Natural killer cell (primary cell): ENCODE measurements around the gene ANAPC4. TPM values are rescaled to one million over a fixed set of nuclear protein-coding genes. Genes with fewer than 3 reads are reported as not detected.
"Not testable (repeated sequence)": the region's sequence is repeated elsewhere in the genome, so short reads cannot be mapped to it uniquely, and the experiment has no call there.

Experiments used
- ATAC-seq, 3 donors: fragments of 150-1000 bp in 2 of 3; fragments of 200-7000 bp in 1 of 3; cut with Tn5 transposase; 1 replicate in 1 of 3; 2 replicates in 2 of 3; pipeline ENCODE4 v1.10.0; 2021; ENCODE audit warnings: mild to moderate bottlenecking in 2 of 3, moderate library complexity in 2 of 3
- DNase-seq, 2 donors: peaks; one replicate each; pipeline versions ENCODE4 v3.0.0 to v3.0.0-alpha.2; 2013 to 2021; ENCODE audit warnings: mixed read lengths in 1 of 2
- H3K27ac ChIP-seq: one replicate; pipeline ENCODE4 v1.5.1; 2013; ENCODE audit warnings: mild to moderate bottlenecking, low read length
- H3K27me3 ChIP-seq: one replicate; pipeline ENCODE4 v1.6.1; 2013; ENCODE audit warnings: low read length; ENCODE audit not compliant: control insufficient read depth, insufficient read depth
- H3K36me3 ChIP-seq: one replicate; pipeline ENCODE4 v1.6.1; 2013; ENCODE audit warnings: low read length; ENCODE audit not compliant: control insufficient read depth, insufficient read depth
- H3K4me1 ChIP-seq: one replicate; pipeline ENCODE4 v1.6.1; 2013; ENCODE audit warnings: low read length; ENCODE audit not compliant: control insufficient read depth, insufficient read depth
- H3K4me3 ChIP-seq: one replicate; pipeline ENCODE4 v1.5.1; 2013; ENCODE audit warnings: low read length
- H3K9me3 ChIP-seq: one replicate; pipeline ENCODE4 v1.6.1; 2013; ENCODE audit warnings: low read length; ENCODE audit not compliant: control insufficient read depth, insufficient read depth
- H3K27ac Mint-ChIP-seq, 2 donors: one replicate each; pipeline ENCODE4 v1.8.0; 2022; ENCODE audit warnings: mild to moderate bottlenecking in 2 of 2, mixed read lengths in 2 of 2, moderate library complexity in 1 of 2
- H3K27me3 Mint-ChIP-seq, 2 donors: one replicate each; pipeline ENCODE4 v1.8.0; 2022; ENCODE audit warnings: low read depth in 2 of 2, mixed read lengths in 2 of 2
- H3K36me3 Mint-ChIP-seq: one replicate; pipeline ENCODE4 v1.8.0; 2022; ENCODE audit warnings: mixed read lengths
- H3K4me1 Mint-ChIP-seq, 2 donors: one replicate each; pipeline ENCODE4 v1.8.0; 2022; ENCODE audit warnings: mixed read lengths in 2 of 2
- H3K4me3 Mint-ChIP-seq: one replicate; pipeline ENCODE4 v1.8.0; 2022; ENCODE audit warnings: mild to moderate bottlenecking, moderate library complexity, mixed read lengths
- H3K9me3 Mint-ChIP-seq, 2 donors: one replicate each; pipeline ENCODE4 v1.8.0; 2022; ENCODE audit warnings: mixed read lengths in 2 of 2
- WGBS: methylation state at CpG from one replicate; pipeline ENCODE4 v1.1.7; 2013; ENCODE audit warnings: missing lambda C conversion rate; ENCODE audit not compliant: insufficient coverage; 5-methylcytosine and 5-hydroxymethylcytosine counted together
- intact Hi-C: fragments of 100-400 bp; cut with micrococcal nuclease; formaldehyde crosslinking; loops from one replicate; pipeline ENCODE4 v1.14.2; 2022
- total RNA-seq, 4 donors: library from RNA; stranded (reverse); fragments of 120-200 nt in 1 of 4; gene quantifications; one replicate each; pipeline versions ENCODE4 v1.2.3 to v1.2.4, GENCODE V29; 2013 to 2022
- TF ChIP-seq, protein P1 (sequence below): fragments of 200-600 bp; IDR thresholded peaks from one replicate; pipeline ENCODE4 v1.8.0; 2022; ENCODE audit warnings: antibody characterized with exemption

The ANAPC4 gene
- total RNA-seq, 3 donors from 2014 or later (not counting 1 experiment from before 2014, with no cell fraction given) = 42.0 to 51.3 (median 49.5) TPM

GRCh38 chr4:25367877-25368276 lies 9.2 kb upstream of the ANAPC4 start:
- H3K36me3 Mint-ChIP-seq = peaks cover 7% of the 10 kb centered on the region
- TF ChIP-seq, protein P1, sequence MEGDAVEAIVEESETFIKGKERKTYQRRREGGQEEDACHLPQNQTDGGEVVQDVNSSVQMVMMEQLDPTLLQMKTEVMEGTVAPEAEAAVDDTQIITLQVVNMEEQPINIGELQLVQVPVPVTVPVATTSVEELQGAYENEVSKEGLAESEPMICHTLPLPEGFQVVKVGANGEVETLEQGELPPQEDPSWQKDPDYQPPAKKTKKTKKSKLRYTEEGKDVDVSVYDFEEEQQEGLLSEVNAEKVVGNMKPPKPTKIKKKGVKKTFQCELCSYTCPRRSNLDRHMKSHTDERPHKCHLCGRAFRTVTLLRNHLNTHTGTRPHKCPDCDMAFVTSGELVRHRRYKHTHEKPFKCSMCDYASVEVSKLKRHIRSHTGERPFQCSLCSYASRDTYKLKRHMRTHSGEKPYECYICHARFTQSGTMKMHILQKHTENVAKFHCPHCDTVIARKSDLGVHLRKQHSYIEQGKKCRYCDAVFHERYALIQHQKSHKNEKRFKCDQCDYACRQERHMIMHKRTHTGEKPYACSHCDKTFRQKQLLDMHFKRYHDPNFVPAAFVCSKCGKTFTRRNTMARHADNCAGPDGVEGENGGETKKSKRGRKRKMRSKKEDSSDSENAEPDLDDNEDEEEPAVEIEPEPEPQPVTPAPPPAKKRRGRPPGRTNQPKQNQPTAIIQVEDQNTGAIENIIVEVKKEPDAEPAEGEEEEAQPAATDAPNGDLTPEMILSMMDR = no peak

DNA sequence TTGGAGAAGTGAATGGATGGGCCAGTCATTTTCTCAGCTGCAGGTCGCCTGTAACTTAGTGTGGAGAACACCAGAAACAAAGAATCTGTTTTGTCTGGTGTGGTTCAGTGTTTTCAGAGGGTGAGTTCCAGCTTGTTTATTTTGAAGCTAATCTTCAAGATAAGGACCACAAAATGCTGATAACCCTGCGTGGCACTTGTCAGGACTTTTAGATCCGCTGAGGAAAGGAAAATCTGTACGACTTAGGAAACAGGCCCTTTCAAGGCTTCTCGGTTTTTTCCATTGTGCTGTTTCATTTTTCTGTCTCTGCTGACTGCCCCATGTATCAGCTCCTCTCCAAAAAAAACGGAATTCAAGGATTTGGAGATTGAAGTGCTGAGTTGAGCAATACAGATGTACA lies 8.7 kb upstream of the ANAPC4 start:
- H3K9me3 Mint-ChIP-seq = no peaks in the 10 kb centered on the region
- Histone ChIP-seq H3K27ac (no peak overlapping the region), H3K4me1 (no peaks in the 10 kb centered on the region), H3K36me3 (peaks cover 21% of the 10 kb centered on the region), H3K4me3 (no peak overlapping the region), H3K9me3 (no peaks in the 10 kb centered on the region), H3K27me3 (no peaks in the 10 kb centered on the region)
- TF ChIP-seq, protein P1 = no peak
- H3K36me3 Mint-ChIP-seq = peaks cover 7% of the 10 kb centered on the region
- H3K4me3 Mint-ChIP-seq = no peak overlapping the region
- no peaks in the 10 kb centered on the region for H3K4me1 Mint-ChIP-seq
- H3K27me3 Mint-ChIP-seq = no peaks in the 10 kb centered on the region
- ATAC-seq = no peak
- no peak overlapping the region for H3K27ac Mint-ChIP-seq
- WGBS = 93% methylated on average over 6 of the region's 6 CpGs
- intact Hi-C loops = loop anchor here (5.0 kb wide), 1 partner anchor 386 kb away; no protein-coding TSS in a partner anchor
- DNase-seq = no peak

More at GRCh38 chr4:25367877-25368276, 9.2 kb upstream of the ANAPC4 start:
- Histone ChIP-seq H3K36me3 (peaks cover 23% of the 10 kb centered on the region), H3K4me3 (no peak overlapping the region), H3K9me3 (no peaks in the 10 kb centered on the region), H3K27me3 (no peaks in the 10 kb centered on the region), H3K27ac (no peak overlapping the region), H3K4me1 (no peaks in the 10 kb centered on the region)
- intact Hi-C loops = loop anchor here (1.0 to 5.0 kb wide), 2 partner anchors 188 to 386 kb away; no protein-coding TSS in a partner anchor
- ATAC-seq (no peak), DNase-seq (no peak)
- Mint-ChIP-seq H3K27ac (no peak overlapping the region), H3K4me1 (no peaks in the 10 kb centered on the region), H3K27me3 (no peaks in the 10 kb centered on the region), H3K4me3 (no peak overlapping the region), H3K9me3 (no peaks in the 10 kb centered on the region)

DNA sequence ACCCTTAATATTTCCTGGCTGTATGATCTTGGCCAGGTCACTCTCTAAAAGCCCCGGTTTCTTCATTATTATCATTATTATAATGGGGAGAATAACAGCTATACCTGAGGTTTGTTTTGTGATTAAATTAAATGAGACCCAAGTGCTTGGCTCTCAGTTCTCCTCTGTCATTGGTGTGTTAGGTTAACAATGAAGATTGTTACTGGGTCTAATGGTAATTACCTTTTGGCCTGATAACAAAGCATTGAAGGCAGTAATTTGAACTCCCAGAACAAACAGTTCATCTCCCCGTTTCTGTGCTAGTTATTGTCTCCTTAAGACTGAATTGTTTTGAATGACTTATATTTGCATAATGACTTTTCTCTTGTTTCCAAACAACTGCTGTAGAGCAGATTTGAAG lies 6.8 kb upstream of the ANAPC4 start:
- Mint-ChIP-seq H3K27me3 (no peaks in the 10 kb centered on the region), H3K4me3 (no peak overlapping the region), H3K36me3 (peaks cover under 1% of the 10 kb centered on the region), H3K9me3 (no peaks in the 10 kb centered on the region), H3K4me1 (no peaks in the 10 kb centered on the region), H3K27ac (no peak overlapping the region)
- WGBS = 50% methylated on average over 1 of the region's 2 CpGs
- intact Hi-C loops = loop anchor here (10.0 kb wide), 1 partner anchor 205 kb away; the partner anchor contains the start of gene SEPSECS
- ATAC-seq (no peak), DNase-seq (no peak)
- Histone ChIP-seq H3K4me3 (no peak overlapping the region), H3K27me3 (no peaks in the 10 kb centered on the region), H3K4me1 (no peaks in the 10 kb centered on the region), H3K9me3 (no peaks in the 10 kb centered on the region), H3K36me3 (peaks cover 13% of the 10 kb centered on the region), H3K27ac (no peak overlapping the region)
- TF ChIP-seq, protein P1 = no peak

DNA sequence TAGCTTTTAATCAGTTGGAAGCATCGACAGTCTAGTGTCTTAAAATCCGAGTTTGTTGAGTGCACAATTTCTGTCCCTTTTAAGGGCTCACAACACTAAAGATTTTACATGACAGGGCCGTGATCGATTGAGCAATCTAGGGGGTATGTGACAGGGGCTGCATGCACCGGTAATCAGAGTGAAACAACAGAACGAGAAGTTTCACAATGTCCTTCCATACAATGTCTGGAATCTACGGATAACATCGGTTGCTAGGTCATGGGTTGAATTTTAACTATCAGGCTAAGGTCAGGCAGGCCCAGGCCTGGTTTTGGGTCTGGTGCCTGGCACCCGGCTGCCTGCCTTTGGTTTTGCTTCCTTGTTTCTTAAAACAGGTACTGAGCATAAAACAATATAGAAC lies 4.5 kb upstream of the ANAPC4 start:
- peaks cover 5 to 11% of the 10 kb centered on the region in 2 donors for H3K4me1 Mint-ChIP-seq
- H3K27ac Mint-ChIP-seq, H3K27ac ChIP-seq, H3K9me3 ChIP-seq, H3K27me3 ChIP-seq, H3K4me1 ChIP-seq, H3K4me3 Mint-ChIP-seq, H3K27me3 Mint-ChIP-seq, H3K36me3 ChIP-seq, H3K9me3 Mint-ChIP-seq, H3K4me3 ChIP-seq, ATAC-seq, H3K36me3 Mint-ChIP-seq, DNase-seq: not testable (repeated sequence)
- intact Hi-C loops = loop anchor here (10.0 kb wide), 1 partner anchor 208 kb away; the partner anchor contains the start of gene SEPSECS
- 86% methylated on average over 9 of the region's 9 CpGs for WGBS
